OCI-LY1 (cell line): ENCODE results near the gene P2RY14.

ENCODE experiments used
- H2AFZ ChIP-seq: fragments of 200-600 bp; sonication (generic), shearing (Covaris generic); 2 replicates; pipeline ENCODE4 v1.6.0; 2014; ENCODE audit warnings: antibody characterized with exemption, mild to moderate bottlenecking, low read length
- H3F3A ChIP-seq: fragments of 200-600 bp; sonication (generic), shearing (Covaris generic); 2 replicates; pipeline ENCODE4 v1.6.0; 2014; ENCODE audit warnings: mild to moderate bottlenecking, antibody characterized with exemption, low read length, moderate library complexity; ENCODE audit not compliant: insufficient read depth
- H3K27ac ChIP-seq: fragments of 200-600 bp; sonication (generic); 2 replicates; pipeline ENCODE4 v1.5.1; 2014; ENCODE audit warnings: low read length, mixed run types, mild to moderate bottlenecking, low read depth; ENCODE audit not compliant: poor library complexity, severe bottlenecking
- H3K27me3 ChIP-seq: fragments of 200-600 bp; sonication (generic); 2 replicates; pipeline ENCODE4 v1.6.0; 2014; ENCODE audit warnings: antibody characterized with exemption, mild to moderate bottlenecking, low read length, moderate library complexity; ENCODE audit not compliant: insufficient read depth
- H3K36me3 ChIP-seq: fragments of 200-600 bp; sonication (generic); 2 replicates; pipeline ENCODE4 v1.6.1; 2014; ENCODE audit warnings: mild to moderate bottlenecking, antibody characterized with exemption, low read length, moderate library complexity, mixed read lengths; ENCODE audit not compliant: insufficient read depth
- H3K4me1 ChIP-seq: fragments of 200-600 bp; sonication (generic); 2 replicates; pipeline ENCODE4 v1.5.1; 2014; ENCODE audit warnings: mild to moderate bottlenecking, low read length, moderate library complexity; ENCODE audit not compliant: insufficient read depth, severe bottlenecking
- H3K4me2 ChIP-seq: fragments of 200-600 bp; sonication (generic), shearing (Covaris generic); 2 replicates; pipeline ENCODE4 v1.6.1; 2014; ENCODE audit warnings: low read length
- H3K4me3 ChIP-seq: fragments of 200-600 bp; sonication (generic); 2 replicates; pipeline ENCODE4 v1.5.1; 2014; ENCODE audit warnings: low read length, low read depth, mild to moderate bottlenecking, mixed read lengths; ENCODE audit not compliant: poor library complexity, severe bottlenecking
- H3K79me2 ChIP-seq: fragments of 200-600 bp; shearing (Covaris generic); 2 replicates; pipeline ENCODE4 v1.6.1; 2016; ENCODE audit warnings: mixed run types, low read length, mixed read lengths; ENCODE audit not compliant: insufficient read depth
- H3K9ac ChIP-seq: fragments of 200-600 bp; sonication (generic), shearing (Covaris generic); 2 replicates; pipeline ENCODE4 v1.6.1; 2014; ENCODE audit warnings: mild to moderate bottlenecking, low read length, mixed read lengths
- H3K9me2 ChIP-seq: fragments of 200-600 bp; sonication (generic), shearing (Covaris generic); 2 replicates; pipeline ENCODE4 v1.6.1; 2014; ENCODE audit warnings: low read depth, mild to moderate bottlenecking, low read length, mixed read lengths
- H3K9me3 ChIP-seq: fragments of 200-600 bp; shearing (Covaris generic); 2 replicates; pipeline ENCODE4 v1.6.1; 2014; ENCODE audit warnings: low read length, mixed read lengths
- H4K20me1 ChIP-seq: fragments of 200-600 bp; sonication (generic), shearing (Covaris generic); 2 replicates; pipeline ENCODE4 v1.6.0; 2016; ENCODE audit warnings: mild to moderate bottlenecking, low read length; ENCODE audit not compliant: insufficient read depth
- EZH2 ChIP-seq: fragments of 200-600 bp; sonication (generic), shearing (Covaris generic); IDR thresholded peaks from 2 replicates; pipeline ENCODE4 v1.8.0; 2017; ENCODE audit warnings: borderline replicate concordance, mixed run types, mild to moderate bottlenecking, antibody characterized with exemption, low read length, moderate library complexity, mixed read lengths
- TF ChIP-seq, protein P1 (sequence below): fragments of 200-600 bp; sonication (generic), shearing (Covaris generic); IDR thresholded peaks from 2 replicates; pipeline ENCODE4 v1.5.1; 2017; ENCODE audit warnings: mild to moderate bottlenecking, antibody characterized with exemption, low read length, moderate library complexity, mixed read lengths

Gene P2RY14

DNA sequence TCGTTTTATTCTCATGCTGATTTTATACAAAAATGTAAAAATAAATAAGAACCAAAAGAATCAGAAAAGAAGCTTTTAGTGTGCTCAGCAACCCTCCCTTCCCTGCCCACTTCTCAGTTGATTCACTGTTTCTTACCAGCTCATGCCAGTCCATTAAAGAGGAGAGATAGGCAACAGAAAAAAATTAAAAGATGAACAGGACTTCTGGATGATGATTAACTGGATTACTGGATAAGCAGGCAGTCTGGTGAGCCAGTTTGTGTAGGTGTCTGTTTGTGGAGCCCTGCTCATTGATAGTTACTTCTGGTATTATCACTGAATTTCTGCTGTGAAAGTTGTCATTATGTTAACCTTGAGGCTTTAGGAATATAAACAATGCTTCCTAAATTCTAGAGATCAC is 60.2 kb downstream of the P2RY14 start:
- Histone ChIP-seq H3K4me3 (no peak overlapping the region), H3K79me2 (no peaks in the 10 kb centered on the region), H3K4me2 (no peak overlapping the region), H3K27me3 (no peaks in the 10 kb centered on the region), H2AFZ (no peak overlapping the region), H3K9ac (no peak overlapping the region), H3K9me3 (0 out of 2 replicates have a peak, but pooled peaks cover 3% of the 10 kb centered on the region), H3F3A (no peaks in the 10 kb centered on the region), H3K9me2 (no peaks in the 10 kb centered on the region), H3K27ac (no peak overlapping the region), H3K36me3 (no peaks in the 10 kb centered on the region), H4K20me1 (no peaks in the 10 kb centered on the region), H3K4me1 (no peaks in the 10 kb centered on the region)
- TF ChIP-seq, protein P1, sequence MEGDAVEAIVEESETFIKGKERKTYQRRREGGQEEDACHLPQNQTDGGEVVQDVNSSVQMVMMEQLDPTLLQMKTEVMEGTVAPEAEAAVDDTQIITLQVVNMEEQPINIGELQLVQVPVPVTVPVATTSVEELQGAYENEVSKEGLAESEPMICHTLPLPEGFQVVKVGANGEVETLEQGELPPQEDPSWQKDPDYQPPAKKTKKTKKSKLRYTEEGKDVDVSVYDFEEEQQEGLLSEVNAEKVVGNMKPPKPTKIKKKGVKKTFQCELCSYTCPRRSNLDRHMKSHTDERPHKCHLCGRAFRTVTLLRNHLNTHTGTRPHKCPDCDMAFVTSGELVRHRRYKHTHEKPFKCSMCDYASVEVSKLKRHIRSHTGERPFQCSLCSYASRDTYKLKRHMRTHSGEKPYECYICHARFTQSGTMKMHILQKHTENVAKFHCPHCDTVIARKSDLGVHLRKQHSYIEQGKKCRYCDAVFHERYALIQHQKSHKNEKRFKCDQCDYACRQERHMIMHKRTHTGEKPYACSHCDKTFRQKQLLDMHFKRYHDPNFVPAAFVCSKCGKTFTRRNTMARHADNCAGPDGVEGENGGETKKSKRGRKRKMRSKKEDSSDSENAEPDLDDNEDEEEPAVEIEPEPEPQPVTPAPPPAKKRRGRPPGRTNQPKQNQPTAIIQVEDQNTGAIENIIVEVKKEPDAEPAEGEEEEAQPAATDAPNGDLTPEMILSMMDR, result no peak
- no peak for TF ChIP-seq EZH2

DNA sequence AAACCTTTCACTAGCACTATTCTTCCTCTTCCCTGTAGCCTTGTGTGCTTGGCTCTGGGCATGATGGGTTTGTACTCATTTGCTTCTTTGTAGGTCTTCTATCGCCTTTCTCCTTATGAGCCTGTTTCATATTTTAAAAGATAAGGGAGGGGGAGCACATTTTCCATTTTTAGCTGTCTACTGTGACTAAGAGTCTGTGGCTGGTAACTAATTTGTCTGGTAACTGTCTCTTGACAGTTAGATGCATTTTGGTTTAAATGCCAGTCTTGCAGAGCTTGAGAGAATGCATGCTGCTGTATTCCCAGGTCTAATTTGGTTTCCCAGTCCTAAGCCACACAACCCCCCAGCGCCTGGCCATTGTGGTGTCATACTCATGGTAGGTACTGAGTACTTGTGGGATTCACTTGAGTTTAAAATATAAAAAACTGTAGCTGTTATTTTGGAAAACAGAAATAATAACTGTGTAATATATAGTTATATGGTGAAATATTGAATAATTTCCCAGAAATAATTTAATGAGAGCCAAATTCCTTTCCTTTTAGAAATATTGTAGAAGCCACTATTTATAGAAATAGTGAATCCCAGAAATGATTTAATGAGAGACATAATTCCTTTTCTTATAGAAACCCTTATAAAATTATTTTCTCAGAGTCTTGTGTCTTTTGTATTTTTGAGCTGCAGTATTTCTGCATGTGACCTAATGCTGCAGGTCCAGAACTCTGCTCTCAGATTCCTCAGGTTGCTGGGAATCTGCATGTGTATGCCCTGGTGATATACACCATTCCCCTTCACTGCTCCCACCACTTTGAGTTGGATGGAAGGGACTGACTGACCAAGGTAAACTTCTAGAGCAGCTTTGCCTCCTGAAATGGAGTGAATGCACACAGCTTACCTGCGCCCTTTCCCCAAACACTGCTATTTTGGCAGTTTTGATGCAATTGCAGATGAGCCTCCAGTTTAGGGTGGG is 61.4 kb downstream of the P2RY14 start:
- TF ChIP-seq, protein P1, result no peak
- no peak for TF ChIP-seq EZH2
- Histone ChIP-seq H2AFZ (no peak overlapping the region), H3K4me3 (no peak overlapping the region), H4K20me1 (no peaks in the 10 kb centered on the region), H3K27me3 (no peaks in the 10 kb centered on the region), H3K4me2 (no peak overlapping the region), H3K9me3 (0 out of 2 replicates have a peak, but pooled peaks cover 3% of the 10 kb centered on the region), H3K36me3 (no peaks in the 10 kb centered on the region), H3K27ac (no peak overlapping the region), H3K79me2 (no peaks in the 10 kb centered on the region), H3F3A (no peaks in the 10 kb centered on the region), H3K4me1 (no peaks in the 10 kb centered on the region), H3K9me2 (no peaks in the 10 kb centered on the region), H3K9ac (no peak overlapping the region)

DNA sequence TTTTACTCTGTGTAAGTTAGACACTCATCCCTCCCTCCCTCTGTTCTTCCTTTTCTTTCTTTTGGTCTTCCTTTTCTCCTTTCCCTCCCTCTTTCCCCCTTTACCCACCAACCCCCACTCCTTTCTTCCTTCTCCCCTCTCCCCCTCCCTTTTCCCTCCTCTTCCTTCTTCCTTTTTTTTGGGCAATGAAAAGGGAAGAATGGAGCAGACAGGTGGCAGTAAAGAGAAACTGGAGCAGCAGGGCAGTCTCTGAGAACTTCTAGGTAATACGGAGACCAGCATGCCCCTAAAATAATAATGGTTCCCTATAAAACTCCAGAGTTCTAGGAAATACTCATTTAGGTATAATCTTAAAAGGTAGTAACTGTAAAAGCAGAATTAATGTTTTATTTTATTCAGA is 63.9 kb downstream of the P2RY14 start:
- Histone ChIP-seq H3K9me3 (no peaks in the 10 kb centered on the region), H3K27me3 (no peaks in the 10 kb centered on the region), H3K36me3 (no peaks in the 10 kb centered on the region), H3K27ac (no peak overlapping the region), H3K9me2 (no peaks in the 10 kb centered on the region), H3F3A (no peaks in the 10 kb centered on the region), H3K4me2 (no peak overlapping the region), H3K9ac (no peak overlapping the region), H3K4me3 (no peak overlapping the region), H4K20me1 (no peaks in the 10 kb centered on the region), H3K4me1 (peaks cover 12% of the 10 kb centered on the region), H3K79me2 (no peaks in the 10 kb centered on the region), H2AFZ (no peak overlapping the region)
- no peak for TF ChIP-seq EZH2
- TF ChIP-seq, protein P1, result no peak
